ENCODE results near the gene IGLON5.

Gene IGLON5

GRCh38 chr19:51311351-51312257, at the start of gene IGLON5:
TSS of gene IGLON5 (plus strand) at chr19:51311644. CDS start at chr19:51311848, 204 bp downstream.
- Histone ChIP-seq H3K27me3 (ENCODE audit: control insufficient read depth, insufficient read depth, low read length) (no peaks in the 10 kb centered on the region), H3K36me3 (ENCODE audit: control insufficient read depth, low read depth, low read length) (no peaks in the 10 kb centered on the region), H3K4me3 (ENCODE audit: low read length) (peak within 1 kb of the TSS; percentile 57), H3K9me3 (ENCODE audit: control insufficient read depth, low read depth, low read length) (peaks cover 9% of the 10 kb centered on the region), H3K4me1 (ENCODE audit: control insufficient read depth, low read depth, low read length) (peaks cover 11% of the 10 kb centered on the region), H3K27ac (ENCODE audit: low read length) (no peak within 1 kb of the TSS), H3K9ac (ENCODE audit: low read length) (peak within 1 kb of the TSS; percentile 32)

- H3K4me1 ChIP-seq (ENCODE audit: control insufficient read depth, low read depth, low read length), result peaks cover 5% of the 10 kb centered on the region
- H3K27ac ChIP-seq (ENCODE audit: low read length), result no peak overlapping the region
- H3K27me3 ChIP-seq (ENCODE audit: control insufficient read depth, insufficient read depth, low read length), result no peaks in the 10 kb centered on the region
- no peak overlapping the region for H3K4me3 ChIP-seq (ENCODE audit: low read length)
- H3K9me3 ChIP-seq (ENCODE audit: control insufficient read depth, low read depth, low read length), result no peaks in the 10 kb centered on the region
- H3K36me3 ChIP-seq (ENCODE audit: control insufficient read depth, low read depth, low read length), result no peaks in the 10 kb centered on the region
- H3K9ac ChIP-seq (ENCODE audit: low read length), result no peak overlapping the region
These were observed 47.6 kb upstream of the IGLON5 start for GRCh38 chr19:51263808-51264207.

GRCh38 chr19:51271067-51271466, 40.4 kb upstream of the IGLON5 start:
- Histone ChIP-seq H3K4me3 (ENCODE audit: low read length) (no peak overlapping the region), H3K27me3 (ENCODE audit: control insufficient read depth, insufficient read depth, low read length) (no peaks in the 10 kb centered on the region), H3K27ac (ENCODE audit: low read length) (no peak overlapping the region), H3K4me1 (ENCODE audit: control insufficient read depth, low read depth, low read length) (no peaks in the 10 kb centered on the region), H3K9ac (ENCODE audit: low read length) (no peak overlapping the region), H3K9me3 (ENCODE audit: control insufficient read depth, low read depth, low read length) (no peaks in the 10 kb centered on the region), H3K36me3 (ENCODE audit: control insufficient read depth, low read depth, low read length) (no peaks in the 10 kb centered on the region)

- Histone ChIP-seq H3K36me3 (ENCODE audit: control insufficient read depth, low read depth, low read length) (no peaks in the 10 kb centered on the region), H3K4me3 (ENCODE audit: low read length) (no peak overlapping the region), H3K9ac (ENCODE audit: low read length) (no peak overlapping the region), H3K27me3 (ENCODE audit: control insufficient read depth, insufficient read depth, low read length) (no peaks in the 10 kb centered on the region), H3K27ac (ENCODE audit: low read length) (no peak overlapping the region), H3K9me3 (ENCODE audit: control insufficient read depth, low read depth, low read length) (no peaks in the 10 kb centered on the region), H3K4me1 (ENCODE audit: control insufficient read depth, low read depth, low read length) (no peaks in the 10 kb centered on the region)
These were observed 39.1 kb upstream of the IGLON5 start for GRCh38 chr19:51272183-51272810.

- no peaks in the 10 kb centered on the region for H3K27me3 ChIP-seq (ENCODE audit: control insufficient read depth, insufficient read depth, low read length)
- H3K27ac ChIP-seq (ENCODE audit: low read length), result no peak overlapping the region
- no peak overlapping the region for H3K9ac ChIP-seq (ENCODE audit: low read length)
- H3K36me3 ChIP-seq (ENCODE audit: control insufficient read depth, low read depth, low read length), result no peaks in the 10 kb centered on the region
- H3K4me1 ChIP-seq (ENCODE audit: control insufficient read depth, low read depth, low read length), result no peaks in the 10 kb centered on the region
- no peak overlapping the region for H3K4me3 ChIP-seq (ENCODE audit: low read length)
- H3K9me3 ChIP-seq (ENCODE audit: control insufficient read depth, low read depth, low read length), result no peaks in the 10 kb centered on the region
These were observed 37.2 kb upstream of the IGLON5 start for GRCh38 chr19:51274049-51274770.

GRCh38 chr19:51277112-51277511, 34.3 kb upstream of the IGLON5 start:
- Histone ChIP-seq H3K36me3 (ENCODE audit: control insufficient read depth, low read depth, low read length) (no peaks in the 10 kb centered on the region), H3K4me3 (ENCODE audit: low read length) (no peak overlapping the region), H3K9me3 (ENCODE audit: control insufficient read depth, low read depth, low read length) (no peaks in the 10 kb centered on the region), H3K27me3 (ENCODE audit: control insufficient read depth, insufficient read depth, low read length) (no peaks in the 10 kb centered on the region), H3K9ac (ENCODE audit: low read length) (no peak overlapping the region), H3K27ac (ENCODE audit: low read length) (no peak overlapping the region), H3K4me1 (ENCODE audit: control insufficient read depth, low read depth, low read length) (no peaks in the 10 kb centered on the region)

GRCh38 chr19:51282335-51282734, 29.1 kb upstream of the IGLON5 start:
- H3K9me3 ChIP-seq (ENCODE audit: control insufficient read depth, low read depth, low read length), result no peaks in the 10 kb centered on the region
- no peaks in the 10 kb centered on the region for H3K4me1 ChIP-seq (ENCODE audit: control insufficient read depth, low read depth, low read length)
- H3K36me3 ChIP-seq (ENCODE audit: control insufficient read depth, low read depth, low read length), result no peaks in the 10 kb centered on the region
- H3K27me3 ChIP-seq (ENCODE audit: control insufficient read depth, insufficient read depth, low read length), result no peaks in the 10 kb centered on the region
- H3K9ac ChIP-seq (ENCODE audit: low read length), result no peak overlapping the region
- H3K4me3 ChIP-seq (ENCODE audit: low read length), result no peak overlapping the region
- H3K27ac ChIP-seq (ENCODE audit: low read length), result no peak overlapping the region

- H3K27ac ChIP-seq (ENCODE audit: low read length), result no peak overlapping the region
- H3K4me3 ChIP-seq (ENCODE audit: low read length), result no peak overlapping the region
- H3K27me3 ChIP-seq (ENCODE audit: control insufficient read depth, insufficient read depth, low read length), result no peaks in the 10 kb centered on the region
- H3K9ac ChIP-seq (ENCODE audit: low read length), result no peak overlapping the region
- H3K36me3 ChIP-seq (ENCODE audit: control insufficient read depth, low read depth, low read length), result no peaks in the 10 kb centered on the region
- H3K4me1 ChIP-seq (ENCODE audit: control insufficient read depth, low read depth, low read length), result no peaks in the 10 kb centered on the region
- H3K9me3 ChIP-seq (ENCODE audit: control insufficient read depth, low read depth, low read length), result no peaks in the 10 kb centered on the region
These were observed 25.8 kb upstream of the IGLON5 start for GRCh38 chr19:51285682-51286081.

- no peak overlapping the region for H3K27ac ChIP-seq (ENCODE audit: low read length)
- H3K4me1 ChIP-seq (ENCODE audit: control insufficient read depth, low read depth, low read length), result peaks cover 23% of the 10 kb centered on the region
- no peaks in the 10 kb centered on the region for H3K27me3 ChIP-seq (ENCODE audit: control insufficient read depth, insufficient read depth, low read length)
- H3K9me3 ChIP-seq (ENCODE audit: control insufficient read depth, low read depth, low read length), result no peaks in the 10 kb centered on the region
- no peaks in the 10 kb centered on the region for H3K36me3 ChIP-seq (ENCODE audit: control insufficient read depth, low read depth, low read length)
- H3K4me3 ChIP-seq (ENCODE audit: low read length), result no peak overlapping the region
- H3K9ac ChIP-seq (ENCODE audit: low read length), result no peak overlapping the region
These were observed 21.8 kb upstream of the IGLON5 start for GRCh38 chr19:51289635-51290034.

GRCh38 chr19:51292971-51293370, 18.5 kb upstream of the IGLON5 start:
- H3K4me3 ChIP-seq (ENCODE audit: low read length), result peak overlapping the region; percentile 4
- H3K27me3 ChIP-seq (ENCODE audit: control insufficient read depth, insufficient read depth, low read length), result no peaks in the 10 kb centered on the region
- no peaks in the 10 kb centered on the region for H3K9me3 ChIP-seq (ENCODE audit: control insufficient read depth, low read depth, low read length)
- H3K4me1 ChIP-seq (ENCODE audit: control insufficient read depth, low read depth, low read length), result peaks cover 39% of the 10 kb centered on the region
- H3K27ac ChIP-seq (ENCODE audit: low read length), result no peak overlapping the region
- no peaks in the 10 kb centered on the region for H3K36me3 ChIP-seq (ENCODE audit: control insufficient read depth, low read depth, low read length)
- H3K9ac ChIP-seq (ENCODE audit: low read length), result no peak overlapping the region

GRCh38 chr19:51293571-51294210, 17.8 kb upstream of the IGLON5 start:
- no peaks in the 10 kb centered on the region for H3K36me3 ChIP-seq (ENCODE audit: control insufficient read depth, low read depth, low read length)
- H3K9me3 ChIP-seq (ENCODE audit: control insufficient read depth, low read depth, low read length), result no peaks in the 10 kb centered on the region
- H3K27me3 ChIP-seq (ENCODE audit: control insufficient read depth, insufficient read depth, low read length), result no peaks in the 10 kb centered on the region
- H3K4me3 ChIP-seq (ENCODE audit: low read length), result peak overlapping the region; percentile 4
- H3K9ac ChIP-seq (ENCODE audit: low read length), result no peak overlapping the region
- H3K27ac ChIP-seq (ENCODE audit: low read length), result no peak overlapping the region
- H3K4me1 ChIP-seq (ENCODE audit: control insufficient read depth, low read depth, low read length), result peaks cover 39% of the 10 kb centered on the region
